ENCODE measurements around the gene RANBP1. TPM values are rescaled to one million over a fixed set of nuclear protein-coding genes. Genes with fewer than 3 reads are reported as not detected.

Gene RANBP1
- total RNA-seq, 4 donors from 2014 or later = 135 to 238 (median 176) TPM

DNA sequence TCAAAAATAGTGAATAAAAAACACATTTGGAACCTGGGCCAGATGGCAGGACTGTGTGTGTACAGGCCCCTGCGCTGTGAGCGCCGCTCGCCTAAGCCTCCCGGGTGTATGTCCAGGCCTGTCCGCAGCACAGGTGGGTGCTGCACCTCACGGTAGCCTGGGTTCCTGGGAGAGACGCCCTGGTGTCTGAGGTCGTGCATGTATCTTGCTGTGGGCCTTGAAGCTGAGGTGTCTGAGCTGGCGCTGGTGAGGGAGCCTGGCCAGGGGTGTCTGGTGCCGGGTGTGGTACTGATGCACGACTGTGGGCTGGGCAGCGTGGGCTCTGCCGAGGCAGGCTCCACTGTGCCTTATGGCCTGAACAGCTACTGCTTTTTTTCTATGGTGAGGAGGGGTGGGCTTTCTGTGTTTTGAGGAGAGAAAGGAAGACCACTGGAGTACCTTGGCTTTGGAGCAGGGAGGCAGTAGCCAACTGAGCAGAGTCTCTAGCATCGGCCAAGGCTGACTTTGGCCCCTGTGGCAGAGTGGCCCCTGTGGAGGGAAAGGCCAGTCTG, 11.5 kb downstream of the RANBP1 start:
- no peaks in the 10 kb centered on the region for H3K9me3 ChIP-seq
- H3K4me3 ChIP-seq = no peak overlapping the region
- H3K27ac ChIP-seq = no peak overlapping the region
- H3K27me3 ChIP-seq = no peaks in the 10 kb centered on the region
- DNase-seq (ENCODE audit: low spot score in 2 of 2) = no peak
- WGBS, 2 donors = 79 to 86% methylated on average over 15 of the region's 15 CpGs
- no peak for TF ChIP-seq EP300 (IDR thresholded peaks at IDR 0.05)
- no peak for TF ChIP-seq POLR2A (IDR thresholded peaks at IDR 0.05)
- TF ChIP-seq, protein P1, sequence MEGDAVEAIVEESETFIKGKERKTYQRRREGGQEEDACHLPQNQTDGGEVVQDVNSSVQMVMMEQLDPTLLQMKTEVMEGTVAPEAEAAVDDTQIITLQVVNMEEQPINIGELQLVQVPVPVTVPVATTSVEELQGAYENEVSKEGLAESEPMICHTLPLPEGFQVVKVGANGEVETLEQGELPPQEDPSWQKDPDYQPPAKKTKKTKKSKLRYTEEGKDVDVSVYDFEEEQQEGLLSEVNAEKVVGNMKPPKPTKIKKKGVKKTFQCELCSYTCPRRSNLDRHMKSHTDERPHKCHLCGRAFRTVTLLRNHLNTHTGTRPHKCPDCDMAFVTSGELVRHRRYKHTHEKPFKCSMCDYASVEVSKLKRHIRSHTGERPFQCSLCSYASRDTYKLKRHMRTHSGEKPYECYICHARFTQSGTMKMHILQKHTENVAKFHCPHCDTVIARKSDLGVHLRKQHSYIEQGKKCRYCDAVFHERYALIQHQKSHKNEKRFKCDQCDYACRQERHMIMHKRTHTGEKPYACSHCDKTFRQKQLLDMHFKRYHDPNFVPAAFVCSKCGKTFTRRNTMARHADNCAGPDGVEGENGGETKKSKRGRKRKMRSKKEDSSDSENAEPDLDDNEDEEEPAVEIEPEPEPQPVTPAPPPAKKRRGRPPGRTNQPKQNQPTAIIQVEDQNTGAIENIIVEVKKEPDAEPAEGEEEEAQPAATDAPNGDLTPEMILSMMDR (IDR thresholded peaks at IDR 0.05) = no peak
- peaks cover 0 to 48% (median 12%) of the 10 kb centered on the region in 3 donors for H3K36me3 ChIP-seq
- H3K4me1 ChIP-seq = peaks cover 0 to 26% (median 2%) of the 10 kb centered on the region in 4 donors

DNA sequence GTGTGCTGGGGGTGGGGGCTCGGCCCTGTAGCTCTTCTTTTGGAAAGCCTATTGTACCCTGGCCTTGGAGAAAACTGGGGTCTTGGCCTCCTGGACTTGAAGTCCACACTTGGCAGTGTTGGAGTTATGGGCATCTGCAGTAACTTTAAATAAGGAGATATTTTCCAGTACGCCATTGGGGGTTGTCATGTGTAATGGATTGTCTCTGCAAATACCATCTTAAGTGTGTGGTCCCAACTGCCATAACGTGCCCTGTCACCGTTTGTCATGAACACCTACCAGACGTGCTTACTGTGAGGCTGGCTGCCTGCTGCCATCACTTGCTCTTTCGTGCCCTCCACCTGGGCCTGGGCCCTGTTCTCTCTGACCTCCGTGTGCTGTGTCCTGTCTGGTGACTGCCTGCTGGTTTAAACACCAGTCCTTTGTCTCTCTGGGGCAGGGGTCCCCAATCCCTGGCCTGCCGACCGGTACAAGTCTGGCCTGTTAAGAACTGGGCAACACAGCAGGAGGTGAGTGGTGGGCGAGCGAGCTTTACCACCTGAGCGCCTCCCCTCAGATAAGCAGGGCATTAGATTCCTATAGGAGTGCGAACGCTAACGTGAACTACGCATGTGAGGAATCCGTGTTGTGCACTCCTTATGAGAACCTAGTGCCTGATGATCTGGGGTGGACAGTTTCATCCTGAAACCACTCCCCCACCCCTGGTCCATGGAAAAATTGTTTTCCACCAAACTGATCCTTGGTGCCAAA, 12.1 kb downstream of the RANBP1 start:
- Histone ChIP-seq H3K27ac (no peak overlapping the region), H3K36me3 (peaks cover 0 to 48% (median 12%) of the 10 kb centered on the region in 3 donors), H3K9me3 (no peaks in the 10 kb centered on the region), H3K4me3 (no peak overlapping the region), H3K4me1 (peaks cover 0 to 31% (median 8%) of the 10 kb centered on the region in 4 donors), H3K27me3 (no peaks in the 10 kb centered on the region)
- 69 to 74% methylated on average over 16 to 17 of the region's 17 CpGs for WGBS, 2 donors
- no peak for DNase-seq (ENCODE audit: low spot score in 2 of 2)
- TF ChIP-seq EP300 (IDR thresholded peaks at IDR 0.05) (no peak), POLR2A (IDR thresholded peaks at IDR 0.05) (no peak)
- TF ChIP-seq, protein P1 (IDR thresholded peaks at IDR 0.05) = no peak

DNA sequence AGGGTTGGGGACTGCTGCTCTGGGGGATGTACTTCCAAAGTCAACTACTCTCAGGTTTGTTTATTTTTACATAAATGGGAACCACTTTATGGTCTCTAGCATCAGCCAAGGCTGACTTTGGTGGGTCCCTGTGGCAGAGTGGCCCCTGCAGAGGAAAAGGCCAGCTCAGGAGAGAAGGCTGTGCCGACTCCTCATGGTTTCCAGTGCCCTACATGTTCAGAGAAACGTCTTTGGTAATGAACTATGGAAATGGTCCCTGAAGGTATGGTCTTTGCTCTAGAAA, 12.7 kb downstream of the RANBP1 start:
- no peak for DNase-seq (ENCODE audit: low spot score in 2 of 2)
- Histone ChIP-seq H3K27ac (peak overlapping the region in 1 of 4 donors; percentile 94), H3K36me3 (peaks cover 0 to 46% (median 12%) of the 10 kb centered on the region in 3 donors), H3K27me3 (no peaks in the 10 kb centered on the region), H3K4me3 (no peak overlapping the region), H3K9me3 (no peaks in the 10 kb centered on the region), H3K4me1 (peaks cover 0 to 34% (median 9%) of the 10 kb centered on the region in 4 donors)
- 50 to 64% methylated on average over 2 of the region's 2 CpGs for WGBS, 2 donors
- TF ChIP-seq, protein P1 (IDR thresholded peaks at IDR 0.05) = no peak
- TF ChIP-seq POLR2A (IDR thresholded peaks at IDR 0.05) (no peak), EP300 (IDR thresholded peaks at IDR 0.05) (no peak)

DNA sequence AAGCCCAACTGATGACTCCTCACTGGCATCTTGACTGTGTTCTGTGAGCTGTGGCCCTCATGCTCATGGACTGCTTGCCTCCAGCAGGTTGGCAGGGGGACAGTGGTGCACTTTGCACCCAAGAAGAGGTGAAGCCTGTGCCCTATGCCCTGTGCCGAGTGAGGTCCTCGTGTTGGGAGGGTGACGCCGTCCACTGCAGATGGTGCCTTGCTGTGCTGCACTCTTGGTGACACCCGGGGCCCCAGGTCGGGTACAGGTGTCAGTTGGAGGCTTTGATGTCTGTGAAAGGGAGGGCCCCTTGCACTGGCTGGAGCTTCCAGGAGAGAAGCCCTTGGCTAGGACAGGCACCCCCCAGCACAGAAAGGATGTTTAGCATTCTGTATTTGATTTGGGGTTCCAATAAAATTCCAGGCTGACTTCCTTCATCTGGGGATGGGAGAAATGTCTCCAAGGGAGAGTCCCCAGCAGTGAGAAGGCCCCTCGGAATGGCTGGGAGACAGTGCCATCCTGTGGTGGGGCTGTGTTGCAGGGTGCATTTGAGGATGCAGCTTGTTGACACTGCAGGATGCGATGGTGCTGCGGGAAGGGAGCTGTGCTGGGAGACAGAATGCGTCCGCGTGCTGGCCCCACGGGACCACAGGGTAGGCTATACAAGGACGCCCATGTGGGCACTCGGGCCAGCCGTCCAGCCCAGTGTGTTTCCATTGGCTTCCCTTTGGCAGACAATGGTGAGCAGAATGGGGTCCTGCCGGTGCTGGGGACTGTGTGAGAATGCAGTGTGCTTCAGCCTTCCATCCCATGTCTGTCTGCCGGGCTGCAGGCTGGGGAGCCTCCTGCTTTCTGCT, 13.2 kb downstream of the RANBP1 start:
- H3K9me3 ChIP-seq = no peaks in the 10 kb centered on the region
- TF ChIP-seq POLR2A (IDR thresholded peaks at IDR 0.05) = no peak
- TF ChIP-seq, protein P1 (IDR thresholded peaks at IDR 0.05) = peak in 3 of 5 experiments; percentile 5 to 20 (median 10)
- H3K27ac ChIP-seq = peak overlapping the region in 2 of 4 donors; percentile 34 to 94
- peaks cover 0 to 41% (median 12%) of the 10 kb centered on the region in 3 donors for H3K36me3 ChIP-seq
- no peaks in the 10 kb centered on the region for H3K27me3 ChIP-seq
- DNase-seq (ENCODE audit: low spot score in 2 of 2) = no peak
- H3K4me1 ChIP-seq = peaks cover 0 to 35% (median 14%) of the 10 kb centered on the region in 4 donors
- WGBS, 2 donors = 26 to 30% methylated on average over 8 to 12 of the region's 18 CpGs
- H3K4me3 ChIP-seq = no peak overlapping the region

DNA sequence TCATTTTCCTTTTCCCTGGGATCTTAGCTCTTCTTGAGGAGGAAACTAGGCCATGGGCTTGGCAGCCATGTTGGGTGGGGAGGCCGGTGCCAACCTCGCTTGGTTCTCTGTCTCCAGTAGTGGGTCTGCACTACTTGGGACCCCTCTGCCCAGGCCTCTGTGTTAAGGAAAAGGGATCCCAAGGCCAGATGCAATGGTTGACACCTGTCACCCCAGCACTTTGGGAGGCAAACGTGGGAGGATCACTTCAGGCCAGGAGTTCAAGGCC, 13.8 kb downstream of the RANBP1 start:
- Histone ChIP-seq H3K9me3 (no peaks in the 10 kb centered on the region), H3K36me3 (peaks cover 0 to 35% (median 12%) of the 10 kb centered on the region in 3 donors), H3K4me1 (peaks cover 0 to 40% (median 19%) of the 10 kb centered on the region in 4 donors), H3K27ac (peak overlapping the region in 2 of 4 donors; percentile 34 to 94), H3K4me3 (no peak overlapping the region), H3K27me3 (no peaks in the 10 kb centered on the region)
- no peak for DNase-seq (ENCODE audit: low spot score in 2 of 2)
- 80 to 83% methylated on average over 3 of the region's 3 CpGs for WGBS, 2 donors
- TF ChIP-seq POLR2A (IDR thresholded peaks at IDR 0.05) (no peak), EP300 (IDR thresholded peaks at IDR 0.05) (no peak)
- TF ChIP-seq, protein P1 (IDR thresholded peaks at IDR 0.05) = no peak

Data from tibial nerve (tissue), 4 donors.